Prostate gland (tissue), 2 donors: ENCODE data around the gene TENT5C.

Source experiments
- POLR2A ChIP-seq: fragments of 450-650 bp; IDR thresholded peaks from one replicate; pipeline ENCODE4 v1.6.1; 2016; ENCODE audit warnings: antibody characterized with exemption, mild to moderate bottlenecking
- TF ChIP-seq, protein P1 (sequence below), 4 experiments: fragments of 200-600 bp in 2 of 4; fragments of 450-650 bp in 2 of 4; sonication (generic) in 2 of 4; IDR thresholded peaks; 1 replicate in 3 of 4; 2 replicates in 1 of 4; pipeline ENCODE4 v1.5.1; 2016 to 2019; ENCODE audit warnings: antibody characterized with exemption in 4 of 4, mild to moderate bottlenecking in 2 of 4, moderate library complexity in 2 of 4

DNA sequence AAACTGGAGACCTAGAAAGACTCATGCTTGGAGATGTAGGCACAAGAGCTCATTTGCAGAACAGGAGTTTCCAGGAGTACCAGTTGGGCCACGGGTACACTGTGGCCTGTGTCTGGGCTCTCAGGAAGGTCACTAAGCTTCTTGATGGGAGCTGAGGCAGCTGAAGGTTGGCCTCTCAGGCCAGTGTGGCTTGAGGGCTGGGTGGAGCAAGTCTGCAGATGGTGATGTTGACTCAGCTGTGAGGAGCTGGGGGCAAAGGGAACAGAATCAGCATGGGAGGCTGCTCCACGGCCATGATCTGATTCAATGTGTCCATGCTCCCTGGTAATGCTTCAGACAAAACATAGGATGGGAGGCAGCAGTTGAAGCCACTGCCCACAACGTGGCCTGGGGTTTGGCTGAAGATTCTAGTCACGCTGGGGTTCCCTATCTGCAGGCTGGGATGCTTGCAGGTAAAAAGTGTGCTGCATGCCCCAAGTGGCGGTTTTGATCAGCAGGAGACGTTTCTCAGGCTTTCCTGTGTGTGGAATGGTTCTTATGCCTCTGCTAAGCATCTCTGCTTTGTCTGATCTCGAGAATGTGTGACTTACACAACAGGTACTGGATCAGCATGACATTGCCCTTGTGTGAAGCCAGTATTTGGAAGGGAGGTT, 15.4 kb upstream of the TENT5C start:
- TF ChIP-seq, protein P1, sequence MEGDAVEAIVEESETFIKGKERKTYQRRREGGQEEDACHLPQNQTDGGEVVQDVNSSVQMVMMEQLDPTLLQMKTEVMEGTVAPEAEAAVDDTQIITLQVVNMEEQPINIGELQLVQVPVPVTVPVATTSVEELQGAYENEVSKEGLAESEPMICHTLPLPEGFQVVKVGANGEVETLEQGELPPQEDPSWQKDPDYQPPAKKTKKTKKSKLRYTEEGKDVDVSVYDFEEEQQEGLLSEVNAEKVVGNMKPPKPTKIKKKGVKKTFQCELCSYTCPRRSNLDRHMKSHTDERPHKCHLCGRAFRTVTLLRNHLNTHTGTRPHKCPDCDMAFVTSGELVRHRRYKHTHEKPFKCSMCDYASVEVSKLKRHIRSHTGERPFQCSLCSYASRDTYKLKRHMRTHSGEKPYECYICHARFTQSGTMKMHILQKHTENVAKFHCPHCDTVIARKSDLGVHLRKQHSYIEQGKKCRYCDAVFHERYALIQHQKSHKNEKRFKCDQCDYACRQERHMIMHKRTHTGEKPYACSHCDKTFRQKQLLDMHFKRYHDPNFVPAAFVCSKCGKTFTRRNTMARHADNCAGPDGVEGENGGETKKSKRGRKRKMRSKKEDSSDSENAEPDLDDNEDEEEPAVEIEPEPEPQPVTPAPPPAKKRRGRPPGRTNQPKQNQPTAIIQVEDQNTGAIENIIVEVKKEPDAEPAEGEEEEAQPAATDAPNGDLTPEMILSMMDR (IDR thresholded peaks at IDR 0.05), result no peak
- TF ChIP-seq POLR2A, result no peak
